Loucy (cell line): Measurements from ENCODE around the gene CACNG5.

Experiments used
- H2AFZ ChIP-seq: fragments of 200-600 bp; sonication (generic); 2 replicates; pipeline ENCODE4 v1.6.0; 2016; ENCODE audit warnings: antibody characterized with exemption, mild to moderate bottlenecking, low read length, moderate library complexity
- H3F3A ChIP-seq: fragments of 200-600 bp; 2 replicates; pipeline ENCODE4 v1.6.0; 2016; ENCODE audit warnings: antibody characterized with exemption, low read depth, mild to moderate bottlenecking
- H3K27me3 ChIP-seq: fragments of 200-600 bp; sonication (generic); 2 replicates; pipeline ENCODE4 v1.6.1; 2014; ENCODE audit warnings: low read length, mild to moderate bottlenecking; ENCODE audit not compliant: insufficient read depth, poor library complexity, severe bottlenecking
- H3K36me3 ChIP-seq: fragments of 200-600 bp; sonication (generic); 2 replicates; pipeline ENCODE4 v1.6.1; 2016; ENCODE audit warnings: low read length; ENCODE audit not compliant: insufficient read depth
- H3K4me1 ChIP-seq: fragments of 200-600 bp; sonication (generic); 2 replicates; pipeline ENCODE4 v1.5.1; 2014; ENCODE audit warnings: low read length, mild to moderate bottlenecking; ENCODE audit not compliant: insufficient read depth, poor library complexity, severe bottlenecking
- H3K4me2 ChIP-seq: fragments of 200-600 bp; sonication (generic); 2 replicates; pipeline ENCODE4 v1.6.0; 2014; ENCODE audit warnings: antibody characterized with exemption, low read length, low read depth, mild to moderate bottlenecking; ENCODE audit not compliant: poor library complexity, severe bottlenecking
- H3K4me3 ChIP-seq: fragments of 200-600 bp; sonication (generic); 2 replicates; pipeline ENCODE4 v1.5.1; 2014; ENCODE audit warnings: low read length, mild to moderate bottlenecking, mixed read lengths; ENCODE audit not compliant: poor library complexity, severe bottlenecking
- H3K79me2 ChIP-seq: fragments of 200-600 bp; sonication (generic); 2 replicates; pipeline ENCODE4 v1.6.1; 2014; ENCODE audit warnings: low read length; ENCODE audit not compliant: insufficient read depth
- H3K9ac ChIP-seq: fragments of 200-600 bp; sonication (generic); 2 replicates; pipeline ENCODE4 v1.6.0; 2014; ENCODE audit warnings: mild to moderate bottlenecking, low read depth, low read length, moderate library complexity; ENCODE audit not compliant: poor library complexity, severe bottlenecking
- H3K9me2 ChIP-seq: fragments of 200-600 bp; sonication (generic); replicated peaks from 2 replicates; pipeline ENCODE4 v1.6.1; 2016; ENCODE audit warnings: low read depth, low read length, mixed read lengths
- H3K9me3 ChIP-seq: fragments of 200-600 bp; sonication (generic); 2 replicates; pipeline ENCODE4 v1.6.1; 2014; ENCODE audit warnings: mild to moderate bottlenecking, antibody characterized with exemption, low read length, low read depth; ENCODE audit not compliant: insufficient read depth
- H4K20me1 ChIP-seq: fragments of 200-600 bp; sonication (generic); 2 replicates; pipeline ENCODE4 v1.6.0; 2014; ENCODE audit warnings: antibody characterized with exemption, low read length, mild to moderate bottlenecking; ENCODE audit not compliant: insufficient read depth, poor library complexity, severe bottlenecking
- EZH2phosphoT487 ChIP-seq: fragments of 200-600 bp; IDR thresholded peaks from 2 replicates; pipeline ENCODE4 v1.6.1; 2018; ENCODE audit warnings: antibody characterized with exemption, mild to moderate bottlenecking, moderate library complexity, borderline replicate concordance
- TF ChIP-seq, protein P1 (sequence below): fragments of 200-600 bp; sonication (generic); conservative IDR thresholded peaks from 2 replicates; pipeline ENCODE4 v1.5.1; 2014; ENCODE audit warnings: mild to moderate bottlenecking, antibody characterized with exemption, low read length

CACNG5 gene

DNA sequence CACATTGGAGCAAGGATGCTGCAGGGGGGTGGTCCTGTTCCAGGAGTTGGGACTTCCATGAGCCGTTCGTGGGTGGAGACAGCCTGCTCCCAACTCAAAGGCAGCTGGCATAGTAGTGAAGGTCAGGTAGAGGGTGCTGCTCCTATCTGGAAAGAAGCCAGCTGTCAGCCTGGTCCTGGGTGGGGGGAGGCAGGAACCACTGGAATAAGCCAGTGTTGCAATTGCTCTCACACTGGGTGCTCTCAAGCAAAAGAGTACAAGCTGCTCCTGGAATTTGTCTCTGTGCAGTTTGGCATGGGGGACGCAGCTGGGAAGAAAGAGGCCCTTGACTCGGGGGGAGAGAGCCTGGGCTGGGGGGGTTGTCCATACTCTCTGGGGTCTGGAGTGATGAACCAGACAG is 8.7 kb downstream of the CACNG5 start:
- no peaks in the 10 kb centered on the region for H3K27me3 ChIP-seq
- no peaks in the 10 kb centered on the region for H3K9me2 ChIP-seq
- no peaks in the 10 kb centered on the region for H3F3A ChIP-seq
- no peaks in the 10 kb centered on the region for H3K36me3 ChIP-seq
- H3K9ac ChIP-seq, result no peak overlapping the region
- H3K9me3 ChIP-seq, result peaks cover 5% of the 10 kb centered on the region; the same call in 1 of the 2 replicates
- H3K79me2 ChIP-seq, result no peaks in the 10 kb centered on the region
- no peaks in the 10 kb centered on the region for H3K4me1 ChIP-seq
- TF ChIP-seq EZH2phosphoT487, result no peak
- TF ChIP-seq, protein P1, sequence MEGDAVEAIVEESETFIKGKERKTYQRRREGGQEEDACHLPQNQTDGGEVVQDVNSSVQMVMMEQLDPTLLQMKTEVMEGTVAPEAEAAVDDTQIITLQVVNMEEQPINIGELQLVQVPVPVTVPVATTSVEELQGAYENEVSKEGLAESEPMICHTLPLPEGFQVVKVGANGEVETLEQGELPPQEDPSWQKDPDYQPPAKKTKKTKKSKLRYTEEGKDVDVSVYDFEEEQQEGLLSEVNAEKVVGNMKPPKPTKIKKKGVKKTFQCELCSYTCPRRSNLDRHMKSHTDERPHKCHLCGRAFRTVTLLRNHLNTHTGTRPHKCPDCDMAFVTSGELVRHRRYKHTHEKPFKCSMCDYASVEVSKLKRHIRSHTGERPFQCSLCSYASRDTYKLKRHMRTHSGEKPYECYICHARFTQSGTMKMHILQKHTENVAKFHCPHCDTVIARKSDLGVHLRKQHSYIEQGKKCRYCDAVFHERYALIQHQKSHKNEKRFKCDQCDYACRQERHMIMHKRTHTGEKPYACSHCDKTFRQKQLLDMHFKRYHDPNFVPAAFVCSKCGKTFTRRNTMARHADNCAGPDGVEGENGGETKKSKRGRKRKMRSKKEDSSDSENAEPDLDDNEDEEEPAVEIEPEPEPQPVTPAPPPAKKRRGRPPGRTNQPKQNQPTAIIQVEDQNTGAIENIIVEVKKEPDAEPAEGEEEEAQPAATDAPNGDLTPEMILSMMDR, result no peak
- no peak overlapping the region for H3K4me3 ChIP-seq
- no peak overlapping the region for H2AFZ ChIP-seq
- no peaks in the 10 kb centered on the region for H4K20me1 ChIP-seq
- H3K4me2 ChIP-seq, result no peak overlapping the region

DNA sequence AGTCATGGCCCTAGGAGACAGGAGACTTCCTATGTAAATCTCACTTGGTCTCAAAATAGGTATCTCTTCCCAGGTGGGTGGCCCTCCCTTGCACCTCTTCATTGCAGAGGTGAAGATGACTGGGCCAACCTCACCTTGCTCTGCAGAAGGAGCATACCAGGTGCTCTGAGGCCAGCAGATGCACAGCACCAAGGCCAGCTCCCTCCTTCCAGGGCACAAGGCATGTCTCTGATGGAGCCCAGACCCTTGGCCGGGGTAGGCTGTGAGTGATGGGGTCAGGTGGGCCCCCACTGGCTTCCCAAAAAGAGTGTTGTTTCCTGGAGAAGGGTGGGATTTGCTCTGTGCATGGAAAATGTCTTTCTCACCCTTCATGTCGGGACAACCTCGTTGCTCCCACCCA is 12.8 kb downstream of the CACNG5 start:
- Histone ChIP-seq H3K9me2 (no peaks in the 10 kb centered on the region), H2AFZ (no peak overlapping the region), H3K4me1 (no peaks in the 10 kb centered on the region), H3K79me2 (no peaks in the 10 kb centered on the region), H3F3A (no peaks in the 10 kb centered on the region), H3K4me2 (no peak overlapping the region), H3K9ac (no peak overlapping the region), H3K36me3 (no peaks in the 10 kb centered on the region), H4K20me1 (no peaks in the 10 kb centered on the region), H3K4me3 (no peak overlapping the region), H3K9me3 (peaks cover 5% of the 10 kb centered on the region; the same call in 1 of the 2 replicates), H3K27me3 (no peaks in the 10 kb centered on the region)
- TF ChIP-seq EZH2phosphoT487, result no peak
- TF ChIP-seq, protein P1, result no peak

DNA sequence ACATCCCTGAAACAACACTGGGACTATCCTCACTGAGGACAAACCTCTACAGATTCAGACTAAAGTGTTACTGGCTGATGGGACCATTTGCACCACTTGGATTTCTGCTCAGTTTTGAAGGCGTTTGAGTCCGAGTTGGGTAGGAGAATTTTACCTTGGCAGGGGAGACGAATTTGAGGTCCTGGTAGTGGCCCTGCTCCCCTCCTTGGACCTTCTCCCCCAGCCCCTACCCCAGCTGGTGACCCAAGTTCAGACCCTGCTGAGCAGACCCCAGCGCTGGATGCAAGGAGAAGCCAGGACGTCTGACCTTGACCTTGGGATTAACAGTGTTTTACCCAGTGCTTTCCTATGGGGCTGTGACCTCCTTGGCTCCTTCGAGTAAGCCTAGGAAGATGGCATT is 13.6 kb downstream of the CACNG5 start:
- no peak overlapping the region for H3K4me2 ChIP-seq
- no peaks in the 10 kb centered on the region for H3K4me1 ChIP-seq
- no peak for TF ChIP-seq EZH2phosphoT487
- TF ChIP-seq, protein P1, result no peak
- no peaks in the 10 kb centered on the region for H3K36me3 ChIP-seq
- H2AFZ ChIP-seq, result no peak overlapping the region
- H3K79me2 ChIP-seq, result no peaks in the 10 kb centered on the region
- peaks cover 5% of the 10 kb centered on the region; the same call in 1 of the 2 replicates for H3K9me3 ChIP-seq
- H4K20me1 ChIP-seq, result no peaks in the 10 kb centered on the region
- H3K9me2 ChIP-seq, result no peaks in the 10 kb centered on the region
- H3F3A ChIP-seq, result no peaks in the 10 kb centered on the region
- H3K4me3 ChIP-seq, result no peak overlapping the region
- H3K27me3 ChIP-seq, result no peaks in the 10 kb centered on the region
- H3K9ac ChIP-seq, result no peak overlapping the region
